GM21423 (cell line): ENCODE results near the gene INTS7.

ENCODE experiments used
- ATAC-seq: cut with Tn5 transposase; IDR thresholded peaks from one replicate; pipeline ENCODE4 v1.9.1; 2021; ENCODE audit warnings: mild to moderate bottlenecking, moderate library complexity; ENCODE audit not compliant: unreplicated experiment

INTS7 gene

GRCh38 chr1:212035123-212035834 lies at the start of gene INTS7, which contains the start of gene DTL:
INTS7 (minus strand) TSS chr1:212035557; CDS start chr1:212035437, 120 bp downstream.
DTL (plus strand) TSS chr1:212035748; CDS start chr1:212035891, 143 bp downstream.
- peak; percentile 83 for ATAC-seq

GRCh38 chr1:212082765-212083406 lies 47.5 kb upstream of the INTS7 start:
- no peak for ATAC-seq

DNA sequence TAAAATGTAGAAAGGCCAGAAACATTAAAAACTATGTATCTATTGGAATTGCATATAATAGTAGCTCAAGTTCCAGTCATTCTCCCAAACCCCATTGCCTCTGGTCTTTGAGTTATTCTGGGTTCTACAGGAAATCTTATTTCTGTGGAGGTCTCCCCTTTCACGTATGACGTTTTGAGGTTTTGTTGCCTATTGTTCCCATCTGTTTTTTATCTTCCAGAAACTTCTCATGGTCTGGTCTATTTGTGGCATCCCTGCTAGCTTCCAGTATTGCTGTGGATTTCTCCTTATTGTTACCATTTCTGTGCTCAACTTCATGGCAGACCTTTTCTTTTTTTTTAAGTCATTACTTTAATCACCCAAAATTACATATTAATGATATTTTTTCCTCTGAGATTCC lies 43.5 kb upstream of the INTS7 start:
- ATAC-seq = no peak

GRCh38 chr1:212077028-212077427 lies 41.7 kb upstream of the INTS7 start:
- ATAC-seq = no peak

DNA sequence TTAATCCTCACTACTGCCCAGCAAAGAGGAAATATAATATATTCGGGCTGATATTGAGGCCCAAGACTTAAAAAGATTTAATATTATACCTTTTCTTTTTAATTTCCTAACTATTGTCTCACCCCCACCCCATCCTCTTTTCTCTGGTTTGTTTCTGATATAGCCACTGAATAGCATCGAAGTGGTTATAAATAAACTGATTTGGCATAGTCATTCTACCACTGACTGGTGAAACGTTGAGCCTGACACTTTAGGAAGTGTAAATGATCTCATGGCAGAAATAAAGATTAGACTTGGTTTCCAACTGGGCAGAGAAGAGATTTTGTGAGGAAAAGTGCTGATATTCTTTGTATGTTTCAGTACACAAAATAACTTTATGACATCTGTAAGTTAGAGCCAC lies 39.5 kb upstream of the INTS7 start:
- no peak for ATAC-seq

- no peak for ATAC-seq
Measured at GRCh38 chr1:212074313-212074712, 39.0 kb upstream of the INTS7 start.

GRCh38 chr1:212073490-212073889 lies 38.1 kb upstream of the INTS7 start:
- no peak for ATAC-seq

GRCh38 chr1:212072047-212072446 lies 36.7 kb upstream of the INTS7 start:
- ATAC-seq = no peak

- ATAC-seq = no peak
Measured at GRCh38 chr1:212070720-212071302, 35.5 kb upstream of the INTS7 start.

DNA sequence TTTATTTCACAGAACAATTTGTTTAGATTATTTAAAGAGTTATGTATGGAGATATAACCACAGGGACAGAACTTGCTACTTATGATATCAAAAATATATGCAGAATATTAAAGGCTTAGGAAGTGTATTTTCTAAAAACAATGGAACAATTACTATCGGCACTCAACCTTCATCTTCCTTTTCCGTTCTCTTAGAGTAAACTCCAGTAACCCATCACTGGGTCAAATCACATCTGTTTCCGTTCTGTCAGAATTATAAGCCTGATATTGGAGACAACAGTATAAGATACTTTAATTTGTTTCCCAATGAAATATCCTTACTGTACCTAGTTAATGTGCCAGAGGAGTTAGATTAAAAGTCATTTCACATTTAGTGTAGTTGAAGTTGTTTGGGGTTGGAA lies 32.4 kb upstream of the INTS7 start:
- ATAC-seq = no peak

DNA sequence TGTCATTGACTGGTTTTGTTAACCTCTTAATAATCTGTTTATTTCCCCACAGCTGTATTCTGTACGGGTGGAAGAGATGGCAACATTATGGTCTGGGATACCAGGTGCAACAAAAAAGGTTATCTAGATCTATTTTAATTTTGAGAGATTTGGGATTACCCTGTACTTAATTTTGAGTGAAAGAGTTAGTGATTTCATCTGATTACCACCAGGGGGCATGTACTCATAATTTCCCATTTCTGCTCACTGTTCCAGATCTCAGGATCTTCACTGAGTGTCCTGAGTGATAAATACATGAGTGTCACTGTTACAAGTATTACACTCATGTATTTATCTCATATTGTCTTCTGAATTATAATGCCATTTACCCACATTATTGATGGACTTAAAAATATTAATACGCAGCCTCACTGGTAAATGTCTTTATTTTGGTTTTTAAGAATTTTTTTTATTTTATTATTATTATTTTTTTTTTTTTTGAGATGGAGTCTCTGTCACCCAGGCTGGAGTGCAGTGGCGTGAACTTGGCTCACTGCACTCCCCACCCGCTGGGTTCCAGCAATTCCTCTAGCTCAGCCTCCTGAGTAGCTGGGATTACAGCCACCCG lies 27.6 kb upstream of the INTS7 start:
- no peak for ATAC-seq

DNA sequence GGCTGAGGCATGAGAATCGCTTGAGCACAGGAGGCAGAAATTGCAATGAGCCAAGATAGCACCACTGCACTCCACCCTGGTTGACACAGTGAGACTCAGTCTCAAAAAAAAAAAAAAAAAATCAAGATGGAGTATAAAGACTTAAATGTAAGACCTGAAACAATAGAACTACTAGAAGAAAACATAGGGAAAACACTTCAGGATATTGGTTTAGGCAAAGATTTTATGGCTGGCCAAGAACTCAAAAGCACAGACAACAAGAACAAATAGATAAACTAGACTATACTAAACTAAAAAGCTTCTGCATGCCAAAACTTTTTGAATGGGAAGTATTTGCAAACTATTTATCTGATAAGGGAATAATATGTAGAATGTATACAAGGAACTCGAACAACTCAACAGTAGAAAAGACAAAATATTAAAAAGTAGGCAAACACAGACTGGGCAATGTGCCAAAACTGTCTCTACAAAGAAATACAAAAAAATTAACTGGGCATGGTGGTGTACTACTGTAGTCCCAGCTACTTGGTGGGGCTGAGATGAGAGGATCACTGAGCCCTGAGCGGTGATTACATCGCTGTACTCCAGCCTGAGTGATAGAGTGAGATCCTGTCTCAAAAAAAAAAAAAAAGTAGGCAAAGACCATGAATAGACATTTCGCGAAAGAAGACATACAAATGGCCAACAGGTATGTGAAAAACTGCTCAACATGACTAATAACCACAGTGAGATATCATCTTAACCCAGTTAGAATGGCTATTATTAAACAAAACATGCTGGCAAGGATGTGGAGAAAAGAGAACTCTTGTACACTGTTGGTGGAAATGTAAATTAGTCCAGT lies 25.5 kb upstream of the INTS7 start:
- no peak for ATAC-seq

- ATAC-seq = no peak
Measured at GRCh38 chr1:212055333-212055732, 20.0 kb upstream of the INTS7 start.

- no peak for ATAC-seq
Measured at GRCh38 chr1:212053993-212054392, 18.6 kb upstream of the INTS7 start.

GRCh38 chr1:212045981-212046380 lies 10.6 kb upstream of the INTS7 start:
- no peak for ATAC-seq

DNA sequence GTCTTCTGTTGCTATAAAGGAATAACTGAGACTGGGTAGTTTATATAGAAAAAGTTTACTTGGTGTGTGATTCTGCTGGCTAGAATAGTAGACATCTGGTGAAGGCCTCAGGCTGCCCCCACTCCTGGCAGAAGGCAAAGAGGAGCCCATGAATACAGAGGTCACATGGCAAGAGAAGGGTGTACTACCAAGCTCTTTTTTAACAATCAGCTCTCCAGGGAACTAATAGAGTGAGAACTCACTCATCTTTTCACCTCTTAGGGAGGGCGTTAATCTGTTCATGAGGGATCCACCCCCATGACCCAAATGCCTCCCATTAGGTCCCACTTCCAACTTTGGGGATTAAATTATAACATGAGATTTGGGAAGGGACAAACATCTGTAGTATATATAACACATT lies 9.5 kb upstream of the INTS7 start:
- no peak for ATAC-seq

- ATAC-seq = no peak
Measured at GRCh38 chr1:212042436-212042835, 7.1 kb upstream of the INTS7 start.

- no peak for ATAC-seq
Measured at GRCh38 chr1:212040629-212041412, 5.5 kb upstream of the INTS7 start.

DNA sequence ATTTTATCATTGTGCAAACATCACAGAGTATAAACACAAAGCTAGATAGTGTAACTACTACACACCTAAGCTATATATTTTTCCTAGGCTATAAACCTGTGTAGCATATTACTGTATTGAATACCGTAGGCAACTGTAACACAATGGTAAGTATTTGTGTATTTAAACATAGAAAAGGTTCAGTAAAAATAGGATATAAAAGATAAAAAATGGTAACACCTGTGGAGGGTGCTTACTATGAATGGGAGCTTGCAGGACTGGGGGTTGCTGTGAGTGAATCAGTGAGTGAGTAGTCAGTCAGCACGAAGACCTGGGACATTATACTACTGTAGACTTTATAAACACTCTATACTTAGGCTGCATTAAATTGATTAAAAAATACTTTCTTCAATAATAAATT lies 4.3 kb upstream of the INTS7 start:
- ATAC-seq = no peak

DNA sequence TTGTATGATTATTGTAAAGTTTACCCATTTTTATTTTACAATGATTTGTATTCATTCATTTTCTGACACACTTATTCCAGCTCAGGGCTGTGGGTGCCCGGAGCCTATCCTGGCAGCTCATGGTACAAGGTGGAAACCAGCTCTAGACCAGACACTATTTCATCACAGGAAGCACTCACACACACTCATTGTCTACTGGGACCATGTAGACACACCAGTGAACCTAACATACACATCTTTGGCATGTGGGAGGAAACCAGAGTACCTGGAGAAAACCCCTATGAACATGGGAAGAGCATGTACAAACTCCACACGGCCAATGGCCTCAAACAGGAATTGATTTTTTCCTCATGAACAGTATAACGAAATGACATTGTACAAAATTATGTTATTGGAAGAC lies 2.5 kb upstream of the INTS7 start:
- ATAC-seq = no peak
